Panc1 (cell line): ENCODE results near the gene HS1BP3.

Experiments
- CTCF ChIP-seq: fragments of 450-650 bp; IDR thresholded peaks from 2 replicates; pipeline ENCODE4 v1.5.1; 2017; ENCODE audit warnings: mild to moderate bottlenecking
- POLR2AphosphoS5 ChIP-seq: IDR thresholded peaks from 2 replicates; pipeline ENCODE4 v1.6.1; 2012; ENCODE audit warnings: mild to moderate bottlenecking, low read depth, low read length, moderate library complexity
- REST ChIP-seq, 2 experiments: IDR thresholded peaks; 2 replicates each; pipeline ENCODE4 v1.6.1; 2011 to 2012; ENCODE audit warnings: low read depth in 2 of 2, control low read depth in 1 of 2, low read length in 1 of 2, mild to moderate bottlenecking in 1 of 2, moderate library complexity in 1 of 2; ENCODE audit not compliant: insufficient read depth in 1 of 2
- SIN3A ChIP-seq: IDR thresholded peaks from 2 replicates; pipeline ENCODE4 v1.6.1; 2012; ENCODE audit warnings: low read depth, mild to moderate bottlenecking, low read length, moderate library complexity, borderline replicate concordance; ENCODE audit not compliant: insufficient read depth
- TCF7L2 ChIP-seq: IDR thresholded peaks from 2 replicates; pipeline ENCODE4 v1.6.1; 2011; ENCODE audit warnings: mild to moderate bottlenecking, low read depth, low read length, inconsistent platforms

GRCh38 chr2:20575414-20575813 lies 75.5 kb downstream of the HS1BP3 start:
- no peak for TF ChIP-seq CTCF
- TF ChIP-seq POLR2AphosphoS5, result no peak
- TF ChIP-seq SIN3A, result no peak
- no peak for TF ChIP-seq REST (IDR thresholded peaks at IDR 0.05; ENCODE audit: insufficient read depth in 1 of 2, low read depth in 2 of 2, low read length in 1 of 2)
- TF ChIP-seq TCF7L2, result no peak
